ENCODE results near the gene METTL5.

GRCh38 chr2:169795181-169795580 is 29.5 kb downstream of the METTL5 start:
- TF ChIP-seq CTCF (IDR thresholded peaks at IDR 0.05) (no peak), POLR2A (IDR thresholded peaks at IDR 0.05) (no peak)
